ENCODE results near the gene RFLNA.

Gene RFLNA

GRCh38 chr12:124338876-124339603 lies 44.1 kb downstream of the RFLNA start:
- no peak for DNase-seq

GRCh38 chr12:124340080-124340900 lies 45.4 kb downstream of the RFLNA start:
- DNase-seq, result no peak

- no peak for DNase-seq
Observed at GRCh38 chr12:124341645-124342069, 46.8 kb downstream of the RFLNA start.

GRCh38 chr12:124344022-124344421 lies 49.1 kb downstream of the RFLNA start:
- no peak for DNase-seq

GRCh38 chr12:124344526-124344925 lies 49.6 kb downstream of the RFLNA start:
- no peak for DNase-seq

- no peak for DNase-seq
Observed at GRCh38 chr12:124345795-124346194, 50.9 kb downstream of the RFLNA start.

- no peak for DNase-seq
Observed at GRCh38 chr12:124346425-124347168, 51.7 kb downstream of the RFLNA start.

GRCh38 chr12:124347335-124347734 lies 52.4 kb downstream of the RFLNA start:
- DNase-seq, result no peak

GRCh38 chr12:124347805-124348658 lies 53.1 kb downstream of the RFLNA start:
- no peak for DNase-seq

GRCh38 chr12:124348659-124349380 lies 53.9 kb downstream of the RFLNA start:
- no peak for DNase-seq

GRCh38 chr12:124350491-124350890 lies 55.6 kb downstream of the RFLNA start:
- DNase-seq, result no peak

- DNase-seq, result no peak
Observed at GRCh38 chr12:124351422-124351821, 56.5 kb downstream of the RFLNA start.

- DNase-seq, result no peak
Observed at GRCh38 chr12:124352257-124352656, 57.4 kb downstream of the RFLNA start.

GRCh38 chr12:124352839-124353238 lies 57.9 kb downstream of the RFLNA start:
- no peak for DNase-seq

- no peak for DNase-seq
Observed at GRCh38 chr12:124354400-124354799, 59.5 kb downstream of the RFLNA start.

GRCh38 chr12:124356221-124356620 lies 61.3 kb downstream of the RFLNA start:
- no peak for DNase-seq

- no peak for DNase-seq
Observed at GRCh38 chr12:124357616-124358015, 62.7 kb downstream of the RFLNA start.

GRCh38 chr12:124358572-124358971 lies 63.7 kb downstream of the RFLNA start:
- DNase-seq, result no peak

GRCh38 chr12:124359671-124360581 lies 65.0 kb downstream of the RFLNA start:
- no peak for DNase-seq

- DNase-seq, result no peak
Observed at GRCh38 chr12:124361074-124361970, 66.4 kb downstream of the RFLNA start.
